ENCODE results near the gene RPA1. TPM values are rescaled to one million over a fixed set of nuclear protein-coding genes. Genes with fewer than 3 reads are reported as not detected.

The RPA1 gene
- polyA plus RNA-seq, 1 donor from 2014 or later: 8.4 TPM

GRCh38 chr17:1786708-1787107 lies 43.1 kb upstream of the RPA1 start:
- H3K27ac ChIP-seq (ENCODE audit: low read length): no peak overlapping the region
- H3K79me2 ChIP-seq (replicated peaks; ENCODE audit: insufficient read depth, low read length): no peaks in the 10 kb centered on the region
- no peak overlapping the region for H3K9ac ChIP-seq (ENCODE audit: low read length)
- no peak overlapping the region for H3K4me2 ChIP-seq (ENCODE audit: low read length)
- H3F3A ChIP-seq (ENCODE audit: insufficient read depth, low read length, poor library complexity, severe bottlenecking): no peaks in the 10 kb centered on the region
- no peak overlapping the region for H3K4me3 ChIP-seq (ENCODE audit: low read length)
- H3K9me3 ChIP-seq (ENCODE audit: low read length): no peaks in the 10 kb centered on the region
- TF ChIP-seq REST (IDR thresholded peaks at IDR 0.05; ENCODE audit: borderline replicate concordance) (no peak), POLR2AphosphoS5 (IDR thresholded peaks at IDR 0.05) (no peak), SMC3 (conservative IDR thresholded peaks at IDR 0.05; ENCODE audit: poor library complexity) (no peak), RAD21 (conservative IDR thresholded peaks at IDR 0.05) (no peak), TAF1 (IDR thresholded peaks at IDR 0.05; ENCODE audit: low read depth) (no peak), EP300 (conservative IDR thresholded peaks at IDR 0.05; ENCODE audit: poor library complexity, severe bottlenecking) (no peak), MXI1 (conservative IDR thresholded peaks at IDR 0.05; ENCODE audit: poor library complexity, severe bottlenecking) (no peak), CTCF (IDR thresholded peaks at IDR 0.05; ENCODE audit: poor library complexity, severe bottlenecking) (no peak), EZH2 (IDR thresholded peaks at IDR 0.05; ENCODE audit: borderline replicate concordance, insufficient read depth, low read length, poor library complexity, severe bottlenecking) (no peak)
- H2AFZ ChIP-seq (ENCODE audit: low read depth, low read length): no peak overlapping the region
- H3K9me2 ChIP-seq (ENCODE audit: insufficient read depth, low read length): no peaks in the 10 kb centered on the region
- no peaks in the 10 kb centered on the region for H3K27me3 ChIP-seq (ENCODE audit: insufficient read depth, low read depth, low read length)
- H3K36me3 ChIP-seq (ENCODE audit: insufficient read depth, low read length): no peaks in the 10 kb centered on the region
- H4K20me1 ChIP-seq (ENCODE audit: insufficient read depth): no peaks in the 10 kb centered on the region

GRCh38 chr17:1787301-1787902 lies 42.4 kb upstream of the RPA1 start:
- Histone ChIP-seq H3F3A (ENCODE audit: insufficient read depth, low read length, poor library complexity, severe bottlenecking) (no peaks in the 10 kb centered on the region), H3K9me3 (ENCODE audit: low read length) (no peaks in the 10 kb centered on the region), H3K79me2 (replicated peaks; ENCODE audit: insufficient read depth, low read length) (no peaks in the 10 kb centered on the region), H3K4me2 (ENCODE audit: low read length) (no peak overlapping the region), H3K4me3 (ENCODE audit: low read length) (no peak overlapping the region), H3K27ac (ENCODE audit: low read length) (no peak overlapping the region), H4K20me1 (ENCODE audit: insufficient read depth) (no peaks in the 10 kb centered on the region), H3K27me3 (ENCODE audit: insufficient read depth, low read depth, low read length) (no peaks in the 10 kb centered on the region), H2AFZ (ENCODE audit: low read depth, low read length) (no peak overlapping the region), H3K36me3 (ENCODE audit: insufficient read depth, low read length) (no peaks in the 10 kb centered on the region), H3K9ac (ENCODE audit: low read length) (no peak overlapping the region), H3K9me2 (ENCODE audit: insufficient read depth, low read length) (no peaks in the 10 kb centered on the region)
- TF ChIP-seq REST (IDR thresholded peaks at IDR 0.05; ENCODE audit: borderline replicate concordance) (no peak), SMC3 (conservative IDR thresholded peaks at IDR 0.05; ENCODE audit: poor library complexity) (no peak), CTCF (IDR thresholded peaks at IDR 0.05; ENCODE audit: poor library complexity, severe bottlenecking) (no peak), EP300 (conservative IDR thresholded peaks at IDR 0.05; ENCODE audit: poor library complexity, severe bottlenecking) (no peak), POLR2AphosphoS5 (IDR thresholded peaks at IDR 0.05) (no peak), EZH2 (IDR thresholded peaks at IDR 0.05; ENCODE audit: borderline replicate concordance, insufficient read depth, low read length, poor library complexity, severe bottlenecking) (no peak), TAF1 (IDR thresholded peaks at IDR 0.05; ENCODE audit: low read depth) (no peak), RAD21 (conservative IDR thresholded peaks at IDR 0.05) (no peak), MXI1 (conservative IDR thresholded peaks at IDR 0.05; ENCODE audit: poor library complexity, severe bottlenecking) (no peak)

All from neural cell (in vitro differentiated cells).